ENCODE results near the gene SETDB2. TPM values are rescaled to one million over a fixed set of nuclear protein-coding genes. Genes with fewer than 3 reads are reported as not detected.
A peak's percentile ranks its signal among the peaks of the same experiment; 100 is the strongest.

Gene SETDB2
- polyA plus RNA-seq, 1 donor (not counting 4 experiments of a cell fraction or from before 2014, with no cell fraction given), result 5.6 TPM

DNA sequence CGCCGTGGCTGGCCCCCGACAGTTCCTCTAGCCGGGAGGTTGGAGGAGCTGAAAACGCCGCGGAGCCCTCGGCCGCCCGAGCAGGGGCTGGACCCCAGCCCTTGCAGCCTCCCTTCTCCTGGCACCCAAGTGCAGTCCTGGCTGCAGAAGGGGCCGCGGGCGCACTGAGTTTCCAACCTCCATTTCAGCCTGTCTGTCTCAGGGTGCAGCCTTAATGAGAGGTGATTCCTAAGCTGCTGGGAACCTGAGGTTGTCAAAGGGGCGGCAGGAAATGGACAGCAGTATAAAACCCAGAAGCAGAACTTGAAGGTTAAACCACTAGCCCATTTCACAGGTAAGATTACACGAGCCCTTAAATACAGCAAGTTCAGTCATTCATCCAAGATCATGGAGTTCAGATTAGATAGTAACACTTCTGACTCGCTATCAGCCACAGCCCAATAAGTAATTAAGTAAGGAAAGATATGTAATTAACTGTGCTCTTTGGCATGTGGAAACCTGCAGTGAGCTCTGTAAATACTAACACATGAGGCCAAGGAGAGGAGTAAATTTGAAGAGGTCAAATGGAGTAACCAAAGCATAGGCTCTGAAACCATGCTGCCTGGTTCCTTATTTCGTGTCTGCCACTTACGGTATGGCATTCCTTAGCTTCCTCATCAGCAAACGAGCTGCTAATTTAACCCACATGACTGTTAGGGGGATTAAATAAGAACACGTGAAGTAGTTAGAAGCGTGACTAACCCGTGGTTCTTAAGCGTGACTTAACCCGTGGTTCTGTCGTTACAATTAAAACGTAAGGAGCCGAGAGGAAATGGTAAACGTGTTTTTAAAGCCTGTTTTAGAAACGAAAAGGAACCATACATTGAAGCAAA is 686 bp downstream of the SETDB2 start:
- no peaks in the 10 kb centered on the region for H3K9me3 ChIP-seq (ENCODE audit: control insufficient read depth, low read depth, low read length)
- H3K27me3 ChIP-seq (ENCODE audit: control insufficient read depth, extremely low read depth, insufficient read depth, low read length), result no peaks in the 10 kb centered on the region
- no peaks in the 10 kb centered on the region for H3K9me1 ChIP-seq (ENCODE audit: control insufficient read depth, extremely low read depth, insufficient read depth, low read length)
- no peaks in the 10 kb centered on the region for H3K36me3 ChIP-seq (ENCODE audit: control insufficient read depth in 2 of 2, extremely low read depth in 1 of 2, insufficient read depth in 2 of 2, low read length in 2 of 2)
- TF ChIP-seq EZH2 (IDR thresholded peaks at IDR 0.05; ENCODE audit: low read length) (no peak), CTCF (optimal IDR thresholded peaks at IDR 0.05 in 1 of 3, IDR thresholded peaks at IDR 0.05 in 1 of 3, conservative IDR thresholded peaks at IDR 0.05 in 1 of 3; ENCODE audit: extremely low read depth in 1 of 3, insufficient read depth in 2 of 3, low read length in 3 of 3) (no peak)
- dilution Hi-C loops (cut with MboI; ENCODE audit: extremely low pct_ligation_motif_present, low sequenced_read_pairs), result loop anchor here (25.0 kb wide), 1 partner anchor 132 kb away; no protein-coding TSS in a partner anchor
- peak overlapping the region; percentile 87 for H2AFZ ChIP-seq (ENCODE audit: control insufficient read depth, low read length)
- H3K4me1 ChIP-seq (ENCODE audit: control insufficient read depth, extremely low read depth, insufficient read depth, low read length), result no peaks in the 10 kb centered on the region
- H3K4me2 ChIP-seq (ENCODE audit: control insufficient read depth, extremely low read depth, insufficient read depth, low read depth, low read length), result peak overlapping the region; percentile 92
- DNase-seq (ENCODE audit: low read depth, low spot score) (peak; percentile 59), FAIRE-seq (peak; percentile 69)
- H3K9ac ChIP-seq (ENCODE audit: control insufficient read depth, extremely low read depth, insufficient read depth, low read length), result peak overlapping the region; percentile 91
- peaks cover 5% of the 10 kb centered on the region for H3K79me2 ChIP-seq (ENCODE audit: control insufficient read depth, insufficient read depth, low read length)
- peak overlapping the region; percentile 93 for H3K27ac ChIP-seq (ENCODE audit: control insufficient read depth, insufficient read depth, low read length)
- H4K20me1 ChIP-seq (ENCODE audit: control insufficient read depth, extremely low read depth, insufficient read depth, low read length), result no peaks in the 10 kb centered on the region
- H3K4me3 ChIP-seq (ENCODE audit: control insufficient read depth in 2 of 3, extremely low read depth in 1 of 3, insufficient read depth in 2 of 3, low read depth in 1 of 3, low read length in 3 of 3), result peak overlapping the region; percentile 88 to 97 (median 95)

GRCh38 chr13:49446473-49446872 is 2.4 kb downstream of the SETDB2 start:
- dilution Hi-C loops (cut with MboI; ENCODE audit: extremely low pct_ligation_motif_present, low sequenced_read_pairs), result loop anchor here (25.0 kb wide), 1 partner anchor 134 kb away; no protein-coding TSS in a partner anchor
- H3K9ac ChIP-seq (ENCODE audit: control insufficient read depth, extremely low read depth, insufficient read depth, low read length), result no peak overlapping the region
- no peak for DNase-seq (ENCODE audit: low read depth, low spot score)
- no peaks in the 10 kb centered on the region for H3K27me3 ChIP-seq (ENCODE audit: control insufficient read depth, extremely low read depth, insufficient read depth, low read length)
- no peak overlapping the region for H3K4me2 ChIP-seq (ENCODE audit: control insufficient read depth, extremely low read depth, insufficient read depth, low read depth, low read length)
- no peaks in the 10 kb centered on the region for H3K9me3 ChIP-seq (ENCODE audit: control insufficient read depth, low read depth, low read length)
- H2AFZ ChIP-seq (ENCODE audit: control insufficient read depth, low read length), result no peak overlapping the region
- H3K4me1 ChIP-seq (ENCODE audit: control insufficient read depth, extremely low read depth, insufficient read depth, low read length), result no peaks in the 10 kb centered on the region
- TF ChIP-seq EZH2 (IDR thresholded peaks at IDR 0.05; ENCODE audit: low read length) (no peak), CTCF (optimal IDR thresholded peaks at IDR 0.05 in 1 of 3, IDR thresholded peaks at IDR 0.05 in 1 of 3, conservative IDR thresholded peaks at IDR 0.05 in 1 of 3; ENCODE audit: extremely low read depth in 1 of 3, insufficient read depth in 2 of 3, low read length in 3 of 3) (no peak)
- H3K79me2 ChIP-seq (ENCODE audit: control insufficient read depth, insufficient read depth, low read length), result peaks cover 5% of the 10 kb centered on the region
- H3K9me1 ChIP-seq (ENCODE audit: control insufficient read depth, extremely low read depth, insufficient read depth, low read length), result no peaks in the 10 kb centered on the region
- H3K36me3 ChIP-seq (ENCODE audit: control insufficient read depth in 2 of 2, extremely low read depth in 1 of 2, insufficient read depth in 2 of 2, low read length in 2 of 2), result no peaks in the 10 kb centered on the region
- no peak for FAIRE-seq
- no peak overlapping the region for H3K27ac ChIP-seq (ENCODE audit: control insufficient read depth, insufficient read depth, low read length)
- no peak overlapping the region for H3K4me3 ChIP-seq (ENCODE audit: control insufficient read depth in 2 of 3, extremely low read depth in 1 of 3, insufficient read depth in 2 of 3, low read depth in 1 of 3, low read length in 3 of 3)
- no peaks in the 10 kb centered on the region for H4K20me1 ChIP-seq (ENCODE audit: control insufficient read depth, extremely low read depth, insufficient read depth, low read length)

Measured in keratinocyte (primary cell).